ENCODE measurements around the gene ROR2.

ROR2 gene

DNA sequence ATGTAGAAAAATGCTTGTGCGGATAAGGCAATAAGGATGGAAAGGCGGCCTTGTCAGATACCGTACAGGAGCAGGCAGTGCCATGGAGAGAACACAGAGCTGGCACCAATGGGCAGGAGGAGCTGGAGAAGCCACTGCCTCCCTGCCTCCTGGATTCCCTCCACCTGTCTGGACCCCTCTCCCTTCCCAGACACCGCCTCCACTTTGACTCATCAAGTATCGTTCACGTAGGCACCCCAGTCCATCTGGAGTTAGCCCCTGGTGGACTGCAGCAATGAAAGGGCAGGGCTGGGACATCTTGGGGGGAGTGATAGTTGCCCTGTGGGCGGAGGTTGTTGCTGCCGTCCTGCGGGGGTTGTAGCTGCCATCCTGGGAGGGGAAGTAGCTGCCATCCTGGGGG, 232.0 kb downstream of the ROR2 start:
- DNase-seq (ENCODE audit: low spot score) = no peak

DNA sequence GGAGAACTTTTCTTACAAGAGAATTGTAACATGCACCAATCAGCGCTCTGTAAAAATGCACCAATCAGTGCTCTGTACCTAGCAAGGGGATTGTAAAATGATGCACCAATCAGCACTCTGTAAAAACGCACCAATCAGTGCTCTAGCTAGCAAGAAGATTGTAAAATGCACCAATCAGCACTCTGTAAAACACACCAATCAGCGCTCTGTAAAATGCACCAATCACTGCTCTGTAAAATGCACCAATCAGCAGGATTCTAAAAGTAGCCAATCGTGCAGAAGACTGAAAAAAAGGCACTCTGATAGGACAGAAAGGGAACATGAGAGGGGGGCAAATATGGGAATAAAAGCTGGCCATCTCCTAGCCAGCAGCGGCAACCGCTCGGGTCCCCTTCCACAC, 233.2 kb downstream of the ROR2 start:
- DNase-seq (ENCODE audit: low spot score) = no peak

DNA sequence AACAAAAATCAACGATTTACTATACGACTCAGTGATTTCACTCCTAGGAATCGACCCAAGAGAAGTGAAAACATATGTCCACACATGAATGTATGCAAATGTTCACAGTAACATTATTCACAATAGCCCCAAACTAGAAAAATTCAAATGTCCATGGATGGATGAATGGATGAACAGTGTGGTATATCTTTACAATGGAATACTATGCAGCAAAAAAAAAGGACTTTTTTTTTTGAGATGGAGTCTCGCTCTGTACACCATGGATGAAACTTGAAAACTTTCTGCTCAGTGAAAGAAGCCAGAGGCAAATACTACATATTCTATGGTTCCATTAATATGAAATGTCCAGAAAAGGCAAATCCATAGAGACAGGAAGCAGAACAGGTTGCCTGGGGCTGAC, 233.8 kb downstream of the ROR2 start:
- DNase-seq (ENCODE audit: low spot score) = no peak

DNA sequence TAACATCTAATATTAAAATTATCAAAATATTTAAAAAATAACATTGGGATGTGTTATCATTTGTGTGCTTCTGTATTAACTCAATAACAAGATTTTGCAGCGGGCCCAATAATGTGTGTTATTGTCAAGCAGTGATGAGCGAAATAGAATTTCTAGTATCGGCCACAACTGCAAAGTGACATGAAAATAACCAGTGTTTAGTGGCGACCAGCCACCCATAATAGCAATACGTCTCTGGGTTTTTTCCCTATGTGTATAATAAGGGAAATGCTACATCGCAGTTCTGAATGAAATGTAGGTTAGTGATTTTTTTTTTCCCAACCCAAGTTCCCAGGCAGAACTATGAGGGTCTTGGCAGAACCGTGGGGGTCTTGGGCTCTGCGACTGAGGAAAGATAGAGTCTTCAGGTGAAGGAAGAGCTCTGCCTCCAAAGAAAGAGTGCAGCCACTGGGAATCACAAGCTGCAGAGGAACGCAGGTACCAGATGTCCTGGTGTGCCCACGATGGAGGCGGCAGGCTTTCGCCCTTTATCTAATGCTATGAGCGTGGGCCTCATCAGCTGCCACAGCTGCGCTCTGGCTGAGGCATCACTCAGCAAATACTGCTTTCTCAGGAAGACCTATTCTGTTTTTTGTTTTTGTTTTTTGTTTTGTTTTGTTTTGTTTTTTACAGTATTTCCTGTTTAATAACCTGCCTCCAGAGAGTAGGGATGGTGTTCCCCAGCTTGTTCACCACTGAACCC, 235.0 kb downstream of the ROR2 start:
- DNase-seq (ENCODE audit: low spot score) = no peak

DNA sequence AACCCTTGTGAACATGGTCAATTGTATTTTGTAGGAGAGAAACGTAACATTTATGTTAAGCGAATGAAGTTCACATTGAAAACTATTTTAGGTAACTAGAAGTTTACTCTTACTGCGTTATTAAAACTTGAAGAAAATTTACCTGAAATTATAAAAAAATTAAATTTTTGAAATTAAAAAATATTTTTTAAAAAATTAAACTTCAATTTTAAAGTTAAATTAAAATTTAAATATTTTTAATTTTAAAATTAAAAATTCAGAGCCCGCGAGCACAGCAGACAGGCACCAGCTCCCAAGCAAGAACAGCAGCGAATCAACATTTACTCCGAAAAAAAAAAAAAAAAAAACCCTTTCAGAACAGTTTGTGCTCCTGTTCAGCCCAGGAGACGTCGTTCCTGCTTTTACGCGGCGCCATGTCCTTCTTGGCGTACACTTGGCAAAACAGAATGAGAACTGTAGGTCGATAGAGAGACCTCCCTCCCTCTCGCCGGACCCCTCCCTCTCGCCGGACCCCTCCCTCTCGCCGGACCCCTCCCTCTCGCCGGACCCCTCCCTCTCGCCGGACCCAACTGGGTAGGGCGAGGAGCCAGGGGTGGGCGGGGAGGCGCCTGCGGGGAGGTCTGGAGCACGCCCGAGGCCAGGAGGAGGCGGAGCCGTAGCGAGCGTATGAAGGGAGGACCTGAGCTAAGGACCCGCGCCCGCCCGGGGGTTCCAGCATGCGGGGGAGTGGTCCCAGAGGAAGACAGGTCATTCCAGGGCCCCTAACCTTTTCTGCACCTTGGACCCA, 235.8 kb downstream of the ROR2 start:
- DNase-seq (ENCODE audit: low spot score) = no peak

DNA sequence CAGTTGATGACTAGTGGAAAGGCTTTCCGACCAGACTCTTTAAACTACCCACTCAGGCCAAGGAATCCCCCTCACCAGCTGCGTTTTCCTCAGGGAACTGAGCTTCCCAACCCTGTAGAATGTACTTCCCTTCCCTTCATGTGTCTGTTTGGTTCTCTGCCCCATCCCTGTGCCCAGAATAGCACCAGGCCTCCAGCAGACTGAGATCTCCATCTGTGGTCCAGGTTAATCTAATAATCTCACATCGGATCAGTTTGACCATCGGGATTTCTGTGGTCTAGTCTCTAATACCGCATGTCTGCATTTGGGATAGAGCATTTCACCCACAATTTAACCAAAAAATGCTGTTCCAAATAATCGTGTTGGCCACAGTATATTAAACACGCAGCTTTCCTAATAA, 237.2 kb downstream of the ROR2 start:
- DNase-seq (ENCODE audit: low spot score) = no peak

DNA sequence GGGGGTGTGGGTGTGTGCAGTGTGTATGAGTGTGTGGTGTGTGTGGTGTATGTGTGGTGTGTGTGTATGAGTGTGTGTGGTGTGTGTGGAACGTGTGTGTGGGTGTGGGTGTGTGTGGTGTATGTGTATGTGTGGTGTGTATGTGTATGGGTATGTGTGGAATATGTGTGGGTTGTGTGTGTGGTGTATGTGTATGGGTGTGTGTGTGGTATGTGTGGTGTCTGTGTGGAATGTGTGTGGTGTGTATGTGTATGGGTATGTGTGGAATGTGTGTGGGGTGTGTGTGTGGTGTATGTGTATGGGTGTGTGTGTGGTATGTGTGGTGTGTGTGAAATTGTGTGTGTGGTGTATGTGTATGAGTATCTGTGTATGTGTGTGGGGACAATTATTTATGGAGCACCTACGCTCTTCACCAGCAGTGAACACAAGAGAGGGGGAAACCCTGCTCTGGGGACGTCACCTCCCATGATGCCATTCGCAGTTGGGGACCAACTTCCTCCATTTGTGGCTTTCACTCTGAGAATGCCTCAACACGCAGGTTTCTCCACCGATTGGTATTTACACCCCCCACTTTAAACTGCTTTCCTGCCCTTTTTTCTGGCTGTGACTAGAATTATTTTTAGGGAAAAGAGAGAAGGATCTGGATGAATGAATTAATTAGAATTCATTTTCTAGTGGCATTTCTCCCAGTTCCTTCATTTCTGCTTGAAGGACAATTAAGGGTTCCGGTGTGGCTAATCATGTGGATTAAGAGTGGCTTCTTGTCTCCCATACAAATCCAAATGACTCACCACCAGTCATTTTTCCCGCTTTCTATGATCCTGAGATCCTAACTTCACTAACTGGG, 238.1 kb downstream of the ROR2 start:
- peak; percentile 31 for DNase-seq (ENCODE audit: low spot score)

DNA sequence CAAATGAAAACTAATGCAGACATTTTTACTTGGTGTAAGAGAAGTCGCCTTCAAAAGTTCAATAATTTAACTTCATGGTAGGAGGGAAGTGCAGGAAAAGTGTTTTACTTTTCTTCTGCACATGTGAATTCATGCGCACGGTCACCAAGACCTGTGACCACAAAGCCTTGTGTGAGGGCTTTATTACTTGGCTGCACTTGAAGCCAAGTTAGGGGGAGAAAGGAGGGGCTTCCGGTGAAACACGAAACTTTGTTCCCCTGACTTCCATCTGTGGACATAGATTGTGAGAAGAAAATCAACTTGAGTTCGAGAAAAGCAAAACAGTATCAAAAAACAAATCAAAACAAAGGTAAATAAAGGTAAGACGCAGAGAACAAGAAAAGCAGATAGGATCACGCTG, 239.9 kb downstream of the ROR2 start:
- DNase-seq (ENCODE audit: low spot score) = no peak

DNA sequence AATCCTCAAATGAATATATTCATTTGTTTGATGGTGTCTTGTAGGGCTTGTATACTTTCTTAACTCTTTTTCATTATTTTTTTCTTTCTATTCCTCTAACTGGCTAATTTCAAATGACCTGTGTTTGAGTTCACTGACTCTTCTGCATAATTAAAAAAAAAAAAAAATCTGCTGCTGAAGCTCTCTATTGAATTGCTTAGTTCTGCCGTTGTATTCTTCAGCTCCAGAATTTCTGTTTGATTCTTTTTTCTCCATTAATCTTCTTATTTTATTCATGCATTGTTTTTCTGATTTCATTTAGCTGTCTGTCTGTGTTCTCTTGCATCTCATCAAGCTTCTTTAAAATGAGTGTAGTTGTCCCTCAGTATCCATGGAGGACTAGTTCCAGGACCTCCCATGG, 244.6 kb downstream of the ROR2 start:
- no peak for DNase-seq (ENCODE audit: low spot score)

DNA sequence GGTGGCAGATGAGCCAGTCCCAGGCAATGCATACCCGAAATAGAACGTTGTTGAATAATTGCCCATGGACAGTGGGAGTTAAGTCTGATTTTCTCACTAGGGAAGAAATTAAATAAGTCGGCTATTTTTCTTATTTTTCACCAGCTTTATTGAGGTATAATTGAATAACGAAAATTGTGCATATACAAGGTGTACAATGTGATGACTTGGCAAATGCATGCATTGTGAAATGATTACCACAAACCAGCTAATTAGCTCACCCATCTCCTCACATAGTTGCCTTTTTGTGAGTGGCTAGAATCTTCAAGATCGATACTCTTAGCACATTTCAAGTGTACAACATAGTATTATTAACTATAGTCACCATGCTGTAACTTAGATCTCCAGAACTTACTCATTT, 249.6 kb downstream of the ROR2 start:
- no peak for DNase-seq (ENCODE audit: low spot score)

DNA sequence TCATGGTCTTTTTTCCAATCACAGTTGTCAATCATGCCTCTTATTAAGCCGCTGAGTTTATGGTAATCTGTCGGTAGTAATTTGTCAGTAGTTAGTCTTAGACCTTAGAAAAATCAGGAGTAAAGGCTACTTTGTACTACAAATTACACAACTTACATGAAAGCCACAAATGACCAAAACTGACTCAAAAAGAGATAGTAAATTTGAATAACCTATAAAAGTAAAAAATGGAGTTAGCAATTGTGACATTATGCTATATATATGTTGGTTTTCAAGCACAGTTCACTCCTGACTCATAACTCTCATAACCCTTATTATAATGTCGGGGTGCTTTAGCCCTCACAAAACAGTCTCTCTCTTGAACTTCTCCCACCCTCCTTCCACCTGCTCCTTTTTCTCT, 251.8 kb downstream of the ROR2 start:
- DNase-seq (ENCODE audit: low spot score) = no peak

DNA sequence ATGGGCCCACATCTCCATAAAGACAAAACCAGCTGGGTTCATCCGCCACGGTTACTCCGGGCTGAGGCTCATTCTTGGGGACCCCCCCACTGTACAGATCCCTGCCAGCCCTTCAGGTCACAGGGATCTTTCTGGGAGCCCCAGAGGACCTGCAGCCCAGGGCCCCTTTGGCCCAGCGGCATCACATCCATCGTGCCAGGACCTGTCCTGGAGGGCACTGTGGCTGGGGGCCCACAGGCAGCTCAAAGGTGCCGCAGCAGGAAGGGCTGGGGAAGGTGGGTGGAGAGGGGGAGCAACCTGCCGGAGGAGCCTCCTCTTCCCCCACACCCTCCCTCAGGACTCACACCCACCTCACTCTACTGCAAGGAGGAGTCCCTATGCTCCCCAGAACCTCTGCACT, 252.8 kb downstream of the ROR2 start:
- DNase-seq (ENCODE audit: low spot score) = no peak

DNA sequence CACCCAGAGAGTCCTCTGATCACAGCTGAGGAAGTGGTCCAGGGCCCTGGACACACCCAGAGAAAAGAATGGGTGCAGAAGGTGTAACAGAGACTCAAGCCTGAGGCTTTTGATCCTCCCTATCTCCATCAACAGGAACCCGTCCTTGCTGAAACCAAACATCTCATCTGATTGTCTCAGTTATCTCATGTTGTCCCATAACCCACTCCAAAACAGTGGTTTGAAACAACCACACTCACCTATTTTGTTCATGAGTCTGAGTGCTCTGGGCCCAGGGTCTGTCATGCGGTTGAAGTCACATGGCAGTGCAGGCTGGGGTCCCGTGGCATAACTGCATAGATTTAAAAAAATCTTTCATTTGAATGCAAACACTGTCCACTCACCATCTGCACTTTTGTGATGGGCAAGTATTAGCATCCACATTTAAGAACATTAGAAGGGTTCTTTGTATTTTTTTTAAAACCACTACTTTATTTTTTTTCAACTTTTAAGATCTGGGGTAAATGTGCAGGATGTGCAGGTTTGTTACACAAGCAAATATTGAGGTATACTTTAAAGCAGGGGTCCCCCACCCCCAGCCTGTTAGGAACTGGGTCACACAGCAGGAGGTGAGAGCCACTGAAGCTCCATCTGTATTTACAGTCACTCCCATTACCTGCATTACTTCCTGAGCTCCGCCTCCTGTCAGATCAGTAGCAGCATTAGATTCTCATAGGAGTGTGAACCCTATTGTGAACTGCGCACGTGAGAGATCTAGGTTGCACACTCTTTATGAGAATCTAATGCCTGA, 255.8 kb downstream of the ROR2 start:
- no peak for DNase-seq (ENCODE audit: low spot score)

DNA sequence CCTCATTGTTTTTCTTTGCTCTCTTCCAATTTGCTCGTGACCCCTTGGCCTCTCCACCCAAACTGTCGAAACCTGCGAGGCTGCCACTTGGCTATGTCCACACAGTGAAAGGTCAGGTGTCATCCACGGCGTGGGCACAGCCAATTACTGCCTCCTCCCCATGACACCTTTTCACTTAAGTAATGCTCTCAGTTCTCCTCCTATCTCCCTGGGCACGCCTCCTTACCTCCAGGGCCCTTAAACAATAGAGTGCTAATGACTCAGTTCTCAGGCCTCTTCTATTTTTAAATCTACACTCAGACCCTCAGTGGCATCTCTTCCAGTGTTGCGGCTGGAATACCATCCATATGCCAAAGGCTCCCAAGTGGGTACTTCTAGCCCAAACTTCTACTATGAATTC, 256.8 kb downstream of the ROR2 start:
- DNase-seq (ENCODE audit: low spot score) = no peak

DNA sequence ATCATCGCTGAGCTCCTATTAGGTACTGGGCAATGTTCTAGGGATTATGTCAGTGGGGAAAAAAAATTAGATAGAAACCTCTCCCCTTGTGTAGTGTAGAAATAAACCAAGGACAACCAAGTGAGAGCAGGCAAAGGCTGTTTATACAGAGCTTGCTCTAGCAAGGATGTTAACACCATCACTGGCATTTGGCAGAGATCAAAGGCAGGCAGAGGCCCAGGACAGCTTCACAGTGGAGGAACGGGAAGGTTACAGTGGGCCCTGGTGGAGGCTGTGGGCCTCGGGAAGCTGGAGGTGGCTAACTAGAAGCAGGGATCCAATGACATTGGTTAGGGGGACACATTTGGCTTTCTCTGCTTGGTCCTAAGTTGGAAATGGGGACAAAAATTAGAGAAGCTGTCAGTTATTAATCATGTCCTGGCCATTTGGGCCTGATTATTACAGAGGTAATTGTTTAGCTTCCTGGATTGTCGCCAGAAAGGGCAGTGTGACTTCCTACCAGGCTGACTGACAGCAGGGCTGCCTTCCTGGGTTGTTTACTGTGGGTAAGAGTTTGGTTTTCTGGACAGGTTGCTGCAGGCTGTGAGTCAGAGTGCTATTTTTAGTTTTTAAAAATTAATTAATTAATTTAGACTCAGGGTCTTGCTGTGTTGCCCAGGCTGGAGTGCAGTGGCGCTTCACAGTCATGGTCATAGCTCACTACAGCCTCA, 259.3 kb downstream of the ROR2 start:
- no peak for DNase-seq (ENCODE audit: low spot score)

DNA sequence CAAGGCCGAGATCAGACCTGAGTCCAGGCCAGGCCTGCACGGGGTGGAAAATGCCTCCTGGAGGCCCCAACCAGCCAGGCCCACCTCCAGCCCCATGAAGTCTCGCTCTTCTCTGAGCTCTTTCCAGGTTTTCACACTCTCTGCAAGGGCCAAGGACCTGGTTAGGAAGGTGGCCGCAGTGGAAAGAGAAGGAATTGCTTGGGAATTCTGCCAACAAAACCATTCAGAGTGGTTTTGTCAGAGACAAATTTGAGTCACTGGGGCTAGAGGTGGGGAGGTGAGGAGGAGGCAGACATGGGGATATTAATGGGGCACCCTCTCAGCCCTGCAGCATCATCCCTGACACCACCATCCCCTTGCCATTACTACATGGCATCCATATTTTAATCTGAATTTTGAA, 261.0 kb downstream of the ROR2 start:
- DNase-seq (ENCODE audit: low spot score) = no peak

DNA sequence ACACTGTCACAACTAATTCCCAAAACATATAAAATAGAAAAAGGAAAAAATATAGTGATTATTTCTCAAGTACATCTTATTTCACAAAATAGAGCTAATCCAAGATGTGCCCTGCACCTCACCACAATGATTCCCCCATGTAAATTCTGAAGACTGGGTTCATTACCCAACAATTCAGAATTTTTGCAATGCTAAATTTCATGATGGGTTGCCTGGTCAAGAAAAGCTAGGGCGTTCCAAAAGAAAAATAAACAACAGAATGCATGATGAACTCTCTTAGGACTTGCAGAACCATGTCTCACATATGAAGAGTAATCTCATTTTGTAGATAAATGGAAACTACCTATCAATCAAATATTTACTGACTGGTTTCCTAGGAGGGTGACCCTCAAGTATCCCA, 266.8 kb downstream of the ROR2 start:
- no peak for DNase-seq (ENCODE audit: low spot score)

DNA sequence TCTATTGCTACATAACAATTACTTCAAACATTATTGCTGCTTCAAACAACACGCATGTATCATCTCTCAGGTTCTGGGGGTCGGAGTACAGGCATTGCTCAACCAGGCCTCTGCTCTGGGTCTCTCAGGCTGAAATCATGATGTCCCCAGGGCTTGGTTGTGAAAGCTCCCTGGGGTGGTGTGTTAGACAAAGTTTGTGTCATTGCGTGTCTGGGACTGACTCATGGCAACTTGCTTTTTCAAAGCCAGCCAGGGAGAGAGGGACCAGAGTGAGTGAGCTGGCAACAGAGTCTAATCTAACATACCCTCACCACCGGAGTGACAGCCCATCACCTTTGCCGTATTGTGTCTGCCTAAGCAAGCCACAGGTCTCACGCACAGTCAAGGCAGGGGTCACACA, 267.2 kb downstream of the ROR2 start:
- DNase-seq (ENCODE audit: low spot score) = no peak

DNA sequence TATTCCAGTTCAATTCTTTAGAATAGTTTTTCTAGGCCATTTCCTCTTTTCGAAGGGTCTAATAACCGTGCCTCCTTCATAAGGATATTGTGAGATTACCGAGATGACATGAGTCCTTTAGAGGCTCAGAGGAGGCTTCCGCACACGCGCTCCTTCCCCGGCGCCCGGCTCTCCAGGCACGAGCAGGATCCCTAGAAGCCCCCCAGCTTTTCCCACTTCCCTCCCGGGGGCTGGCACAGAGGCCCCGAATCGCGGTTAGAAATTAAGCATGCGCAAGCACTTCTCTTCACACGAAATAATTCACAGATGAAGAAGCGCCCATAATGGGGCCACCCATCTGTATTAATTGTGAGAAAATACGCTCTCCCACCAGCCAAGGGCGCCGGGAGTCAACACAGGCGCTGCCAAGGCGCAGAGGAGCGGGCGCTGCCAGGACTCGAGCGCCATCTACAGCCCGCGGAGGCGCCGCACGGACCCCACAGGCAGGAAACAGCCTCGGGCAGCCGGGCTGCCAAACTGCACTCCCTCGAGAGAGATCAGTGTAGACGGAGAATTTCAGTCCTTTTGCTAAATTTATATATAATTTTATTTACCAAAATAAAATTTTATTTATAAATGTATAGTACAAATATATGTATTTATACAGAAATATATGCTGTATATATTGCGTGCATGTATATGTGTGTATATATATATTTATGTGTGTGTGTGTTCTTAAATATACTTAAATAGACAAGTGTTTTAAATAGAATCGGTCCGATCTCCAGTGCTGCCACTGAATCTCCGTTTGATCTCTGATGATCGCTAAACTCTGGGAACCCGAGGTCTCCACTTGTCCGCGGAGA, 268.3 kb downstream of the ROR2 start:
- DNase-seq (ENCODE audit: low spot score) = peak; percentile 65

DNA sequence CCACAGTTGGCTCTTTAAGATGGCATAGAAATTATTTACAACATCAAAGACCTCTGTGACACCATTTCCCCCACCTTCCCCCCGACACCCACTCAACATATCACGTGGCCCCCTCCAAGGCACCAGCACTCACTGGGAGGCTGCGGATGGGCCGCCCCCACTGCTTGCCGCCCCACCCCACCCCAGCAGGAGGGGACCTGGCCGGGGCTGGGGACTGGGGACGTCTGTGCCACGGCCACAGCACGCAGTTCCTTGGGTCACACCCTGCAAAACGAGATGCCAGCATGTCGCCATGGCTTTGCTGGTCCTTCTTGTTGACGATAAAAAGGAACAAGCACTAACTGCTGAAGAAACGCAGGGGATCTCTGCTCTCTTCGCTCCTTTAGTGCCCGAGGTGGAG, 269.0 kb downstream of the ROR2 start:
- no peak for DNase-seq (ENCODE audit: low spot score)
